GM10266 (cell line): ENCODE results near the gene LRRC43.

ENCODE experiments used
- DNase-seq: peaks from one replicate; pipeline ENCODE4 v3.0.0; 2012; ENCODE audit errors: extremely low spot score
- CTCF ChIP-seq: IDR thresholded peaks from 2 replicates; pipeline ENCODE4 v1.5.1; 2012; ENCODE audit warnings: mild to moderate bottlenecking, low read depth; ENCODE audit not compliant: control insufficient read depth, insufficient read depth; ENCODE audit errors: missing control alignments

LRRC43 gene

GRCh38 chr12:122230798-122231197, 47.9 kb downstream of the LRRC43 start:
- no peak for TF ChIP-seq CTCF
- no peak for DNase-seq

DNA sequence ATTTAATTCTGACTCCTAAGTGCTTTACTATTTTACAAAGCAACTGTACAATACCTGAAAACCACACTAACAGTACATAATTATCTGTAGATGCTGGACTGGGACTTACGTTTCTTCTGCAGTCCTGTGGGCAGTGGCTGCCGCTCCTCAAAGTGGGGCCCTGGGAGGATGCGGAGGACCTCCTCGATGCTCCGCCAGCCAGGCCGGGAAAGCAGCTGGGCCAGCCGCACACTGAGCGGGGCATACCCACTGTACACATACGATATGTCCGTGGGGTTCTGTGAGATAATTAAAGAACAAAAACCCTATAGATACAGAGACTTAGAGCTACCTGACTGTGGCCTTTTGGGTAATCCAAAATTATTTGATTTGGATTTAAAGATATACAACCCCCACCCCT, 49.8 kb downstream of the LRRC43 start:
- no peak for TF ChIP-seq CTCF
- DNase-seq, result no peak

DNA sequence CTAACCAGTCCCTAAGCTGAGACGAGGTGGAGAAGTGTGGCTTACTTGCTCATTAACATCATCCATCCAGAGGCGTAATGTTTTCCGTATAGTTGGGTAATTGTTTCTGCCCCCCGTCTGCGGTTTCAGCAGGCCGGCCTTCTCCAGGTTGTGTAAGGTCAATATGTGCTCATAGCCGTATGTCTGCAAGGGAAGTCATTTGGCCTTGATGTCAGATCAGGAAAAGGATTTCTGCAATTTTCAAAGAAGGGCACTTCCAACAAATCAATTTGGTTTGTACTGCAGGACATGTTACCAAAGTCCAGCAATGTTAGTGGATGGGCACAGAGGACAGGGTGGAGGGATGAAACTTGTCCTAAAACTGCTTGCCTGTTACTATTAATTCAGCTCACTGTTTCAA, 52.8 kb downstream of the LRRC43 start:
- TF ChIP-seq CTCF, result no peak
- DNase-seq, result no peak

DNA sequence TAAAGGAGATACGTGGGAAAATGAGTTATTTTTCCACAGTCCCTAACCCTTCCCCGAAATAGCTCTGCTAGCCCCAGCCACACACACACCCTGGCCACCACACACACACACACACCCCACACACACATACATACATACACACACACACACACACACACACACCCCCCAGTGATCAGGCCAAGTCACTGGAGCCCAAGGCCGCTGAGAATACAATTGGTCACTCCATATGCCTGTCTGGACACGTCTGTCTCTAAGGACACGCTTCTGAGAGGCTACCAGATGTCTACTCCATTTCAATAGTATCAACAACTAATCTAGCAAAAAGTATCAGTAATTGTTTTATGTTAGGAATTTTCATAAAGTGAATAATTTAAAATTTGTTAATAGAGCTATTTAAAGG, 55.9 kb downstream of the LRRC43 start:
- DNase-seq, result no peak
- no peak for TF ChIP-seq CTCF

- DNase-seq, result no peak
- no peak for TF ChIP-seq CTCF
Observed at GRCh38 chr12:122243965-122244364, 61.0 kb downstream of the LRRC43 start.

- DNase-seq, result peak; percentile 38
- no peak for TF ChIP-seq CTCF
Observed at GRCh38 chr12:122244565-122245371, 61.8 kb downstream of the LRRC43 start.

- TF ChIP-seq CTCF, result no peak
- DNase-seq, result no peak
Observed at GRCh38 chr12:122245553-122245952, 62.6 kb downstream of the LRRC43 start.
